Measurements from ENCODE around the gene ATP6V1C2.
"Not testable (repeated sequence)": the region's sequence is repeated elsewhere in the genome, so short reads cannot be mapped to it uniquely, and the experiment has no call there.

ATP6V1C2 gene

GRCh38 chr2:10776231-10776977 is 55.0 kb downstream of the ATP6V1C2 start:
- no peak overlapping the region for H3K4me3 ChIP-seq (ENCODE audit: low read depth, low read length)
- TF ChIP-seq, protein P1, sequence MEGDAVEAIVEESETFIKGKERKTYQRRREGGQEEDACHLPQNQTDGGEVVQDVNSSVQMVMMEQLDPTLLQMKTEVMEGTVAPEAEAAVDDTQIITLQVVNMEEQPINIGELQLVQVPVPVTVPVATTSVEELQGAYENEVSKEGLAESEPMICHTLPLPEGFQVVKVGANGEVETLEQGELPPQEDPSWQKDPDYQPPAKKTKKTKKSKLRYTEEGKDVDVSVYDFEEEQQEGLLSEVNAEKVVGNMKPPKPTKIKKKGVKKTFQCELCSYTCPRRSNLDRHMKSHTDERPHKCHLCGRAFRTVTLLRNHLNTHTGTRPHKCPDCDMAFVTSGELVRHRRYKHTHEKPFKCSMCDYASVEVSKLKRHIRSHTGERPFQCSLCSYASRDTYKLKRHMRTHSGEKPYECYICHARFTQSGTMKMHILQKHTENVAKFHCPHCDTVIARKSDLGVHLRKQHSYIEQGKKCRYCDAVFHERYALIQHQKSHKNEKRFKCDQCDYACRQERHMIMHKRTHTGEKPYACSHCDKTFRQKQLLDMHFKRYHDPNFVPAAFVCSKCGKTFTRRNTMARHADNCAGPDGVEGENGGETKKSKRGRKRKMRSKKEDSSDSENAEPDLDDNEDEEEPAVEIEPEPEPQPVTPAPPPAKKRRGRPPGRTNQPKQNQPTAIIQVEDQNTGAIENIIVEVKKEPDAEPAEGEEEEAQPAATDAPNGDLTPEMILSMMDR (conservative IDR thresholded peaks at IDR 0.05; ENCODE audit: low read depth, low read length), result no peak
- DNase-seq (ENCODE audit: low read depth), result no peak

- no peak for DNase-seq (ENCODE audit: low read depth)
- no peak overlapping the region for H3K4me3 ChIP-seq (ENCODE audit: low read depth, low read length)
- TF ChIP-seq, protein P1 (conservative IDR thresholded peaks at IDR 0.05; ENCODE audit: low read depth, low read length), result no peak
Measured at GRCh38 chr2:10777111-10777841, 55.8 kb downstream of the ATP6V1C2 start.

DNA sequence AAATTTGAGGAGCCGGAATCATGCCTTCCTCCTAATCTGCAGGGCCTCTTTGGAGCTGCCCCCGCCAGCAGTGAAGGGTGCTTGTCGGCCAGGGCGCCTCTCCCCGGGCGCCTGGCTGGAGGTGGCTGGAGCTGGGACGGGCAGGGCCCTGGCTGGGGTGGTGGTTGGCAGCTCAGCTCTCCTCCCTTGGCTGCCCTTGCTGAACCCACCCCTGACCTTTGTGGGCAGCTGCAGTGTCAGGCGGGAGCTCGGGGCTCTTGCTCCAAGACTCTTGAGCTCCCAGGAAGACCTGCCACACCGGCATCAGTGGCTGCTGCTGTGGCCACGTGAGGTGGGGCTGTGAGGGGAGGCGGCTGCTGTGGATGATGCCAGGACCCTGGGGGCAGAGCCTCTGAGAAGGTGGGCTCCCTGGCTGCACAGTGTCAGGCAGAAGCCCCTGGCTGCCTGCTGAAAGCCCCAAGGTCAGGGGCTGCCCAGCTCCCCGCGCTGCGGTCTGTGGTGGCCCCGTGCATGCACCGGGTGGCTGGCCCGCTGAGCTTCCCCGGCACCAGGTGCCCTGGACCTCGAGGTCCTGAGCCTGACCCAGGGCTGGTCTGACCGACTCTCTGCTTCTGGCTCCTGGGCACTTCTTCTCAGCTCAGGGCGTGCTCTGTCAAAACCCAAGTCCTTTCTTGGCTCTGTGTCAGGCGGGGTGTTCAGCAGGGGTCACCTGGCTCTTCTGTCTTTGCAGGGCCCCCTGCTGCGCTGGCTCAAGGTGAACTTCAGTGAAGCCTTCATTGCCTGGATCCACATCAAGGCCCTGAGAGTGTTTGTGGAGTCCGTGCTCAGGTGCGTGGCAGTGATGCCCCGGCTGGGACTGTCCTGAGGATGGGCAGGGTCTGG is 56.7 kb downstream of the ATP6V1C2 start:
- DNase-seq (ENCODE audit: low read depth), result no peak
- no peak overlapping the region for H3K4me3 ChIP-seq (ENCODE audit: low read depth, low read length)
- TF ChIP-seq, protein P1 (conservative IDR thresholded peaks at IDR 0.05; ENCODE audit: low read depth, low read length), result no peak

DNA sequence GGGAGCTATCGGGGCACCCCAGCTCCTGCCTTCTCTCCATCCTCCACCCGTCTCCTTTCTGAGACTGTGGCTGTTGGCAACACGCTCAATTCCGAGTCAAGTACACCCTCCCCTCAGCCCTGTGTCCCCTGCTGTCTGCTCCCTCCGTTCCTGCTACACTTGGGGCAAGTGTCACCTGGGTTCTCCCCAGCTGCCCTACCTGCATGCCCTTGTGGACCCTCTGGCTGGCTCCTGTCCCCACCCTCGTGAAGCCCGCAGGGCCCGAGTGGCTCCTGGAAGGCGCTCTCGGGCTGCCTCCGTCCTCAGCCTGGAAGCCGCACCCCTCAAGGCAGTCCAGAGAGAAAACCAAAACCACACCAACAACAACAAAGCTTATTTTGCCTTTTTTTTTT is 57.3 kb downstream of the ATP6V1C2 start:
- TF ChIP-seq, protein P1 (conservative IDR thresholded peaks at IDR 0.05; ENCODE audit: low read depth, low read length), result no peak
- no peak overlapping the region for H3K4me3 ChIP-seq (ENCODE audit: low read depth, low read length)
- no peak for DNase-seq (ENCODE audit: low read depth)

DNA sequence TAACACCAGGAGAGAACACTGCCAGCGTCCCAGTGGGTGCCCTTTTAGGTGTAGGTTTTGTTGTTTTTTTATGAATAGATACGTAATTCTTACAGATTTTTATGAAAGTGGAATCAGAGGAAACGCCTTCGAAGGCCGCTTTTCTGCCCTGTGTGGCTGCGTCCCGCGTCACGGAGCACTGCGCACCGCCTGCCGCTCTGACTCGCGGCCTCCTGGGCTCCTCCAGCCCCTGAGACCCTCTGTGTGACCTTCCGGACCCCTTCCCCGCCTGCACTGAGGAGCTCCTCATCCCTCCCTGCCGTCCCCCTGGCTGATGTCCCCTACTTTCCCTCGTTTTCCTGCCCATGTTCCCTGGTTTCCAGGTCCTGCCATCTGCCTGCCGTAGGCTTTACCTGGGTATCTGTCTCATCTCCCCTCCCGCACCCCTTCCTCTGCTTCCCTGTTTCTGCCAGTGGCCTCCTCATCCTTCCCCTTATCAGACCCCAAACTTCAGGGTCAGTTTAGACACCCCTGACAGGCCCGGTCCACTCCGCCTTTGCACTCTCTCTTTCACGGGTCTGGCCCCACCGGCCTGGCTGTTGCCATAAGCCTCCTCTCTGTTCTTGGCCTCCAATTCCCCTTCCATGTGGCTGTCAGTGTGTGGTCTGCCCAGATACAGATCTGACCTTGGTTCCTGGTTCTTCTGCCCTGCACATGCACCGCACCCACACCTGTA is 58.5 kb downstream of the ATP6V1C2 start:
- no peak for DNase-seq (ENCODE audit: low read depth)
- no peak overlapping the region for H3K4me3 ChIP-seq (ENCODE audit: low read depth, low read length)
- TF ChIP-seq, protein P1 (conservative IDR thresholded peaks at IDR 0.05; ENCODE audit: low read depth, low read length), result no peak

- no peak for DNase-seq (ENCODE audit: low read depth)
- H3K4me3 ChIP-seq (ENCODE audit: low read depth, low read length), result no peak overlapping the region
- TF ChIP-seq, protein P1 (conservative IDR thresholded peaks at IDR 0.05; ENCODE audit: low read depth, low read length), result no peak
Measured at GRCh38 chr2:10780491-10780820, 59.0 kb downstream of the ATP6V1C2 start.

GRCh38 chr2:10780821-10781220 is 59.4 kb downstream of the ATP6V1C2 start:
- not testable (repeated sequence) for DNase-seq (ENCODE audit: low read depth); H3K4me3 ChIP-seq (ENCODE audit: low read depth, low read length)

Measured in choroid plexus epithelial cell (primary cell).